SU-DHL-6 (cell line): ENCODE measurements around the gene GRAMD2B.

Source experiments
- CTCF ChIP-seq: fragments of 200-600 bp; sonication (generic); IDR thresholded peaks from one replicate; pipeline ENCODE4 v1.5.1; 2017; ENCODE audit warnings: antibody characterized with exemption, mild to moderate bottlenecking, low read length, moderate library complexity; ENCODE audit not compliant: insufficient read depth, poor library complexity, severe bottlenecking
- EZH2phosphoT487 ChIP-seq: fragments of 200-600 bp; sonication (generic), shearing (Covaris generic); conservative IDR thresholded peaks from 2 replicates; pipeline ENCODE4 v1.6.1; 2018; ENCODE audit warnings: mild to moderate bottlenecking, antibody characterized with exemption, low read length, moderate library complexity, mixed read lengths

GRCh38 chr5:126511961-126512360 is 88.8 kb downstream of the GRAMD2B start:
- TF ChIP-seq CTCF: no peak
- TF ChIP-seq EZH2phosphoT487: no peak
